T-helper 2 cell (primary cell): Measurements from ENCODE around the gene PET100.

Source experiments
- DNase-seq, 5 experiments: peaks; one replicate each; pipeline versions ENCODE4 v3.0.0 to v3.0.0-alpha.2; 2012 to 2022

Gene PET100

GRCh38 chr19:7680606-7681339 lies 51.2 kb downstream of the PET100 start, which contains the start of gene TRAPPC5:
TSS of gene TRAPPC5 (plus strand) at chr19:7680833. CDS start at chr19:7682254, 1,421 bp downstream.
- DNase-seq, result peak; percentile 75 to 89 (median 77)
